Stimulated activated CD8-positive, alpha-beta memory T cell treated with anti-CD3 and anti-CD28 coated beads, Interleukin-7, amount 100 ng/mL, for 24 hours (primary cell): ENCODE measurements around the gene SARNP.

Source experiments
- DNase-seq: peaks from one replicate; pipeline ENCODE4 v3.0.0-alpha.2; 2020; ENCODE audit warnings: low read depth

Gene SARNP

GRCh38 chr12:55724226-55724939 is 93.1 kb downstream of the SARNP start:
- DNase-seq = no peak

GRCh38 chr12:55723516-55724225 is 93.9 kb downstream of the SARNP start:
- no peak for DNase-seq

- DNase-seq = no peak
Measured at GRCh38 chr12:55722948-55723347, 94.6 kb downstream of the SARNP start.

- DNase-seq = no peak
Measured at GRCh38 chr12:55721601-55722213, 95.8 kb downstream of the SARNP start.

- no peak for DNase-seq
Measured at GRCh38 chr12:55720894-55721444, 96.6 kb downstream of the SARNP start.

GRCh38 chr12:55720071-55720564 is 97.4 kb downstream of the SARNP start, which contains the start of gene RDH5:
RDH5 (plus strand) TSS chr12:55720393; CDS start chr12:55721185, 792 bp downstream.
- DNase-seq = no peak

GRCh38 chr12:55719371-55719770 is 98.2 kb downstream of the SARNP start:
- no peak for DNase-seq

GRCh38 chr12:55718624-55719275 is 98.8 kb downstream of the SARNP start:
- DNase-seq = no peak

- DNase-seq = no peak
Measured at GRCh38 chr12:55718015-55718414, 99.5 kb downstream of the SARNP start.

- no peak for DNase-seq
Measured at GRCh38 chr12:55717011-55718007, 100.2 kb downstream of the SARNP start.

GRCh38 chr12:55716582-55716957 is 101.0 kb downstream of the SARNP start:
- no peak for DNase-seq

GRCh38 chr12:55715833-55716581 is 101.5 kb downstream of the SARNP start, which contains the start of gene BLOC1S1:
BLOC1S1 (plus strand) TSS chr12:55716046; CDS start chr12:55716052, 6 bp downstream.
- DNase-seq = peak; percentile 92

- DNase-seq = no peak
Measured at GRCh38 chr12:55715169-55715764, 102.3 kb downstream of the SARNP start.

GRCh38 chr12:55713721-55714120 is 103.8 kb downstream of the SARNP start:
- DNase-seq = no peak

GRCh38 chr12:55712700-55713415 is 104.7 kb downstream of the SARNP start:
- DNase-seq = no peak

GRCh38 chr12:55711786-55712553 is 105.6 kb downstream of the SARNP start:
- no peak for DNase-seq

- no peak for DNase-seq
Measured at GRCh38 chr12:55708695-55709233, 108.8 kb downstream of the SARNP start.
